GM21529 (cell line): ENCODE data around the gene HSF2.
A peak's percentile ranks its signal among the peaks of the same experiment; 100 is the strongest.

Source experiments
- ATAC-seq: cut with Tn5 transposase; IDR thresholded peaks from one replicate; pipeline ENCODE4 v1.9.1; 2021; ENCODE audit not compliant: unreplicated experiment

The HSF2 gene, protein sequence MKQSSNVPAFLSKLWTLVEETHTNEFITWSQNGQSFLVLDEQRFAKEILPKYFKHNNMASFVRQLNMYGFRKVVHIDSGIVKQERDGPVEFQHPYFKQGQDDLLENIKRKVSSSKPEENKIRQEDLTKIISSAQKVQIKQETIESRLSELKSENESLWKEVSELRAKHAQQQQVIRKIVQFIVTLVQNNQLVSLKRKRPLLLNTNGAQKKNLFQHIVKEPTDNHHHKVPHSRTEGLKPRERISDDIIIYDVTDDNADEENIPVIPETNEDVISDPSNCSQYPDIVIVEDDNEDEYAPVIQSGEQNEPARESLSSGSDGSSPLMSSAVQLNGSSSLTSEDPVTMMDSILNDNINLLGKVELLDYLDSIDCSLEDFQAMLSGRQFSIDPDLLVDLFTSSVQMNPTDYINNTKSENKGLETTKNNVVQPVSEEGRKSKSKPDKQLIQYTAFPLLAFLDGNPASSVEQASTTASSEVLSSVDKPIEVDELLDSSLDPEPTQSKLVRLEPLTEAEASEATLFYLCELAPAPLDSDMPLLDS

DNA sequence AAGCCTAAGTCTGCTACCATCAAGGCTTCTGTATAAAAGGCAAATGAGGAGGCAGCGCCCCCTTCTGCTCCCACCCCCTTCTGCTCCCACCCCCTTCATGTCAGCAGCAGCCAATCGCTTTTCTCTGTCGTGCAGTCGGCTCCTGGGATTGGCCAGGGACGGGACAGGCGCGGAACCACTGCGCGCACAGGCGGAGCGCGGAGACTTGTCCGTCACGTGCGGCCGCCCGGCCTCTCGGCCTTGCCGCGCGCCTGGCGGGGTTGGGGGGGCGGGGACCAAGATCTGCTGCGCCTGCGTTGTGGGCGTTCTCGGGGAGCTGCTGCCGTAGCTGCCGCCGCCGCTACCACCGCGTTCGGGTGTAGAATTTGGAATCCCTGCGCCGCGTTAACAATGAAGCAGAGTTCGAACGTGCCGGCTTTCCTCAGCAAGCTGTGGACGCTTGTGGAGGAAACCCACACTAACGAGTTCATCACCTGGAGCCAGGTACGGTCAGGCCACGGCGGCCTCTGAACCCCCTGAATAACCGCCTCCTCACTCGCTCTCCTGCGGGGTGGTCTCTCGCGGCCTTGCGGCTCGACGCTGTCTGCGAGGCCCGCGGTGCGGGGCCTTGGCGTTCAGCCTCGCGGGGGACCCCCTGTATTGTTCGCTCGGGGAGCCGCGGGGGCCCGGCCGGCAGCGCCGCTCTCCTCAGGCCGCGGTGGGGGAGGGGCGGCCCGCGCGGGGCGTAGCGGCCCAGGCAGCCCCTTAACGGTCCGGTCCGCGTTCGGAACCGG is at the start of gene HSF2:
TSS of gene HSF2 (plus strand) at position 305 of the 773 bp plus-strand sequence. CDS start at position 391, 86 bp downstream.
- peak; percentile 98 for ATAC-seq

DNA sequence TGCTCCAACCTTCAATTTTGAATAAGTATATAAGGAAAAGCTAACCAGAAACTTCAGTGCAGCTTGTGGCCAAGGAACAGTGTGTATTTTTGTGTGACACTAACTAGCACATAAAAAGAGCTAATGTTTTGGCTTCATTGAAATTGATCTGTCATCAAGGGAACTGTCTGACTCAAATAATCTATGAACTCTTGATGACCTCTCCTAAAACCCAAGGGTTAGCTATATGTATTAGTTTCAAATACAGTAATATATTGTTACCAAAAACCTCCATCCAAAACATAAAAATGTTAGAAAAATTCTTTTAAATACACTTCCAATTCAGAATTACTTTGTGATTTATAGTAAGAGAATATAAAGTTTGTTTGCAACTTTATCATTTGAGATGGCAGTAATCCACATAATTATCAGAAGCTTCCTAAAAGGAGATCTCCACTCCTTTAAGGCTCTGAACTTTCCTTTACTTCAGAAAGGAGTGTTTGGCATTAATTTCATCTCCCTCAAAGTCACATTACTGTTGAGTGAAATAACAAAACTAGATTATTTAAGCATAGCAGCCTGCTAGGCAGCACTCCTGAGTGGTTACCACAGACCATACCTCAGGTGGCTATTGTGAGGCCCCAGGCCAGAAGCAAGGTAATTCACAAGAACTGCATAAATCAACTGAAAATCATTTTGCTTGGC is 46.3 kb upstream of the HSF2 start:
- ATAC-seq, result no peak

DNA sequence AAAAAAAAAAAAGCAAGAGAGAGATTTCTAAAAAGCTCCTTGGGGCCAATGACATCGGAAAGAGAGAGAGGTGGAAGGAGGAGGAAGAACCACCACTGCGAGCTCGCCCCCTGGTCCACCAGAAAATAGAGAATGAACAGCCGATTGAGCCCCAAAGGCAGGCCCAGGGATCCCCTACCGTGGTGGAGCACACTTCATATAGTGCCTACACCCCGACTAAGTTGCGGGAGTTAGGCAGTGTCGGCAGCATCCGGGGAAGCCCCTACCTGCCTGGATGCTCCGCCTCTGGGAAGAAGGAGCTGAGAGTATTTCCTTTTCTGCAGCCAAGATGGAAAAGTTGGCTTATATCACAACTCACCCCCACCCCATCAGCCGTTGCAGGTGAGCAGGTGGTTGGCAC is 38.6 kb upstream of the HSF2 start:
- no peak for ATAC-seq

DNA sequence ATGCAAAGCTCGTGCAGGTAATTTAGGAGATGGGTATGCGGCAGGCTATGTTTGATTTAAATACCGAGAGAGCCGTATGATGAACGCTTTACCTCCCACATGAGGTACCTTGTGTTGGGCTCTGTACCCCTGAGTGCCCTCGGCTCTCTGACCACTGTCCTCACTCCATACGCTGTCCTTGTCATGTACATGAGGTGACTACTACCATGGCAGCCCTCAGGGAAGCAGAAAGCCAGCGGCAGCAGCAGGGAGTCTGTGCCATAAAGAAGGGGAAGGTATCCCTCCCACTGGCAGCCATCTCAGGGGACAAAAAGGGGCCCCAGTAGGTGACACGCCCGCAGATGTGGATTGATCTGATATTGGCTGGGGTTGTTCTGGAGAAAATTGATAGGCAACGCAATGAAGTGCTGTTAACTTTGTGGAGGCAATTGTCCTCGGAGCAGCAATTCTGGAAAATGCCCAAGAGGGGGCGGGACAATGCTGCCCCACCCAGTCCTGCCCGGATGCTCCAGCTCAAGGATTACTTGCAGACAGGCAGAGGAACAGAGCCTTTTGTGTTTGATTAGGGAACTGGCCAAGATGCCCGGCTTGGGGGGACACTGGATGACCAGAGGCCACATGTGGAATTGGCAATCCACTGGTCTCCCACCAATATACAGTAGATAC is 38.0 kb upstream of the HSF2 start:
- no peak for ATAC-seq

DNA sequence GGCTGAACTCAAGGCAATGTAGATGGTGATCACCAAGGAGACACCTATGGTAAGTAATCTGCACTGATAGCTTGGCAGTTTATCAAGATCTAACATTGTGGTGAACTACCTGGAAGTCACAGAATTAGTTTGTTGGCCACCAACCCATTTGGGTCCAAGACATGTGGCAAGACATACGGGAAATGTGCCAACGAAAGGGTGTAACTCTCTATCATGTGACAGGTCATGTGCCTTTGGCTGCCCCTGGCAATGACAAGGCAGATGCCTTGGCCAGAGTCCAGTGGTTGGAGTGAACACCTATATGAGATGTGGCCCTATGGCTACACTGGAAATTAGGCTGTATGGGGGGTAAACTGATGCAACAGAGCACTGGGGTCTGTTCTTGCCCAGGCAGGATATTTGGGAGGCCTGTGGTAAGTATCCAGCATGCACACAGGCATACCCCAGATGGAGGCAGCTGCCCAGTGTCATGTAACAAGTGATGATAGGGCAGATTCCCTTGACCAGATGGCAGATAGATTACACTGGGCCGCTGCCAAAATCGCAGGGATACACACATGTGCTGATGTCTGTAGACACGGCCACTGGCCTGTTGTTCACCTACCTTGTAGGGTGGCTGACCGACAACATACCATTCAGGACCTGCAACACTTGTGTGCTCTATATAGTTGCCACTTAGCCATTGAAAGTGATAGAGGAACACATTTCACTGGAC is 35.5 kb upstream of the HSF2 start:
- ATAC-seq, result no peak

DNA sequence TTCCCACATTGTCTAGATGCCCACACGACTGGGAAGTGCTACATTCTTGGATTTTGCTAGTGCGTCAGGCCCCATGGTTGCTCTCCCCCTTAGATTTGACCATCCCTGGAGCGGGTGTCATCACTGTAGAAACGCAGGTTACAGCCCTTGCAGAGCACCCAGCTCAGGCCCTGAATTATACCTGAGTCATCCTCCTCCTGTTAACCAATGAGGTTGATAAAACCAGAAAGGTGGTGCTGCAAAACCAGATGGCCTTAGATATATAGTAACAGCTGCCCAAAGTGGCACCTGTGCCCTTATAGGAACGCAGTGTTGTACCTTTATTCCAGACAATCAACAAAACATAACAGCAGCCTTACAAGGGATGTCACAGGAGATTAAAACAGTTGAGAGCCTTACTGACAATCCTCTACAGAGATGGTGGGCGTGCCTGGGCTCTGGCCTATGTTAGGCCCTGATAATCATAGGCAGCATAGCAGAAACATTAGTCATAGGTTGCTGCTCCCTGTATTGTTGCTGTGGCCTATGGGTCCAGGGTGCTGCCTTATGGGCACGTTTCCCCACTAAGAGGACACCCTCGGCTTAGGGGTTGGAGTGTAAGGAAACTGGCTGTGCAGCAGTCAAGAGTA is 33.6 kb upstream of the HSF2 start:
- no peak for ATAC-seq

DNA sequence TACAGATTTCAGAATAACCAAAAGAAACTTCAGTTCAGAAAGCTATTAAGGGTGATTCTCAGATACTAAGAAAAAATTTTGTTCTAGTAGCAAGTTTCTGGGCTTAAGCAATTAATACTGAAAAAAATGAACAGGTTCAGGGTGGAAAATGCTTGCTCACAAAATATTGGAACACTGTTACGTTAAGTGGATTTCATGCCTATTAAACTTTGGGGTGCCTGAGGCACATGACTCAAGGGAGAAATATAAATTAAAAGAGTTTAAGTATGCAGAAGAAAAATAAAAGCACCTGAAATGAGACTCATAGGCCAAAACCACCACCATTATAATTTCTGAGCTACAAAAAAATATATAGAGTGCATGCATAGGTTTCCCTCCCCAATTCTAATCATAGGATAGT is 32.3 kb upstream of the HSF2 start:
- ATAC-seq, result no peak

DNA sequence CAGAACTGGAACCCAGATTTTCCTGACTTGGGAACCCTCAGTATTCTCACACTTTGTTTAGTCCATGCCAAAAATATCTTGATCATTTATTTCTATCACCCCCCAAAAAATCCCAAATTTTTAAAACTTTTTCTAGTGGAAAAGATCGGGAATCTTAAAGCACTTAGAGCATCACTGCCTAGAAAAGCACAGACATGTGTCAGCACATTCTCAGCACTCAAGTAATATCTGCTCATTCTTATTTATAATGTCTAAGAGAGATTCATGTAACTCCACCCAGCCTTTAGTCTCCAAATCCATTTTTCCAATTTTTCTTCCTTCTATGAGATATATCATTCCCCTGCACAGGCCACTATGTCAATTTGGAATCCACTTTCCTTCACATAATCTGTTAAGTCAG is 29.9 kb upstream of the HSF2 start:
- ATAC-seq, result no peak

DNA sequence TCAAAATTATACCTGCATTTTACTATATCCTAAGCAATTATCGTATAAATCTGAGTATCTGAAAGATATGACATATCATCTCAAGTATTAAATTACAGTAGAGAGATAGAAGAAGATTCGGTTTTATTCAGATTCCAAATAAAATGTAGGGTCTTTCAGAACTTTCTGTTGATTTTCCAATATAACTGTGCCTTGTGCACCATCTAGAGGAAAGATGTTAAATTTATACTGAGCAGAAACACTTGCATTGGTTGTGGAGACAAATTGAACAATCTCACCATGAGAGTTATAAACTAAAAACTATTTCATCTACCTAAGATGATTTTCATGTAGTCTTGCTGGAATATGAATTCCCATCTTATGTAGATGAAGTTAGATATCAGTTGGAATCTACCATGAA is 26.8 kb upstream of the HSF2 start:
- ATAC-seq, result no peak

DNA sequence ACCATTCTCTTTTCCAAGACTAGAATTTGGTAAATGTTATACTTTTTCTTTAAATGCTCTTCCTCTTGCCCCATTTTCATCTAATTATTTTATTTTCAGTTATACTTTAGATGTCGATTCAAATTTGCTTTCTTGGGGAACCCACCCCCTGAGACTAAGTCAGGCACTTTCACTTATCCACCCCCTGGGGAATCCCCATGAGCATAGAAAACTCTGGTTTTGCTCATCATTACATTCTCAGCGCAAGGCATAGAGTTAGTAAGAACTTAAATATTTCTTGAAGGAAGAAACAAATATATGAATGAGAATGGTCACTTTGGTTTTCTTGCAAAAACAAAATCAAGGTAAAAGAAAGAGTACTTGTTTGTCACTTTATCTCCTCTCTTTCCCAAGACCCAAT is 25.1 kb upstream of the HSF2 start:
- ATAC-seq, result no peak

DNA sequence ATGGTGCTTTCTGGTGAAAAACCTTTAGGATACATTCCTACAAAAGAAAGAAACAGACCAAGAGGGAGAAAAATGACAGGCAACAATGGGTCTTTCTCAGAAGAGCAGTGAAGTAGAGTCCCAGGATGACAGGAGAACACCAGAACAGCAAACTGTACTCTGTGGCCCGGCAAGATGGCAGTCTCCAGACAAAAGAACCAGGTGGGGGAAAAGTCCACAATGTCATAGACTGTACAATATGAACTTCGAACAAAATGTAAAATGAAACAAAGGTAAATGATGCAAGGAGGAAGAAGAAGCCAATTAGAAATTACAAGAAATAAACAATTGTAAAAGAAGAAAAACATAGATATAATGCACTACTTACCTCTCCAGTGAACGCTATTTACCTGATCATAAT is 23.2 kb upstream of the HSF2 start:
- ATAC-seq, result no peak

DNA sequence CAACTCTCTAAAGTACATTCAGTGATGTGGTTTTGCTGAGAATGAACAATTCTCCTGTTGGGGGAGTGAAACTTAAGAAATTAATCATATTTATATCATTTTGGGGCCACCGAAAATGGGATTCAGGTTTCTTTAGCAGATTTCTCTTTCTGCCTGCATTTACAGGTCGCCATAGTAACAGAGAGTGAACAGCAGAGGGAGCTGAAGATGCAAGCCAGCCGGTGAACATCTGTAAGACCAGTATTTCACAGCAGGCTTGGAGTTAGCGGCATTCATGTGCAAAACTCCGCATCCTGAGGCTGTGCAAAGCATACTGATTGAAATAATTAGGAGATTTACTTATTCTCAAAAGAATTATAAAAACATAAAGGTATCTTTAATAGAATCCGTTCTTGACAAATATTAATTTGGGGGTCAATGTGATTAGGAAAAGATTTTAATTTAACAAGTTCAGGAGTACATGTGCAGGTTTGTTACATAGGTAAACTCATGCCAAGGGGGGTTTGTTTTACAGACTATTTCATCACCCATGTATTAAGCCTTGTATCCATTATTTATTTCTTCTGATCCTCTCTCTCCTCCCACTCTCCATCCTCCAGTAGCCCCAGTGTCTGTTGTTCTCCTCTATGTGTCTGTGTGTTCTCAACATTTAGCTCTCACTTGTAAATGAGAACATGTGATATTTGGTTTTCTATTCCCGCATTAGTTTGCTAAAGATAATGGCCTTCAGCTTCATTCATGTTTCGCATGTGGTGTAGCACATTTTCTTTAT is 17.8 kb upstream of the HSF2 start:
- ATAC-seq, result no peak

DNA sequence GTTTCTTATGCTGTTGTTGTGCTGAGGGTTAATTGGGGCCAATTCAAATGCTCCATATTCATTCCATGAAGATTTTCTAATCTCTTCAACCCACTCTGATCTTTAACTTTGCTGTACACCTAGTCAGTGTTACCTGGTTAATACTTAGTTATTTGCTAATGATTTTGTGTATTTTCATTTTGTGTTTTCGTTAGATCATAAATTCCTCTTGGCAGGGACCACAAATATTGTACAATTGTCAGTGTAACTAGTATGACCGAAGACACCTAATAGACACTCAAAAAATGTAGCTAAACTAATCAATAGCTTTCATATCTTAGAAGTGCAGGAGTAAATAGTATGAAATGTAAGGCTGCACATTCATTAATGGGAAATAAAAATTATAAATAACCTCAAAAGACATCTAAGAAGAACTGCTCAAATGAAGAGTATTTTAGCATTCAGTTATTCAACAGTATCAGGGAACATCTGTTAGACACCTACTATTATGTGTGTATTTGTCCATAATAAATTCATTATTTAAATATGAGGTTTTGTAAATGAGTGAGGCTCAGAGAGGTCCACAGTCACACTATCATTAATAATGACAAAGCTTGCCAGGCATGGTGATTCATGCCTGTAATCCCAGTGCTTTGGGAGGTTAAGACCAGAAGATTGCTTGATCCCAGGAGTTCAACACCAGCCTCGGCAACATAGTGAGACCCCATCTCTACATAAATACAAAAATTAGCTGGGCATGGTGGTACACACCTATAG is 13.4 kb upstream of the HSF2 start:
- no peak for ATAC-seq

DNA sequence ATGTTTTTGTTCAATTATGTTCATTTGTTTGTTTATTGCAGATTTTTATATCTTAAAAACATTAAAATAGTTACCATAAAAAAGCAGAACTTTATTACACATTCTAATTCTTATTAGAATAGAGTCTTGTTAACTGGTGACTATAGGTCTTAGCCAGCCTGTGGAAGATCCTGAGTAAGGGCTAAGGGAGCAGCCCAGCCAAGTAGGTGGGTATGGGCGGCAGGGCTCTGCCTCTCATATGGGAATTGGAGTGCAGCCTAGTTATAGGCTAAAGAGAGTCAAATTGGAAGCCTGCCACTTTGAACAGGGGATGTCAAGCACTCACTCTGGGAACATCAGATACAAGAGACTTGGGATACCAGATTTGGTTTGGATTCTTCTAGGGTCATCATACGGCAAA is 10.5 kb upstream of the HSF2 start:
- no peak for ATAC-seq

DNA sequence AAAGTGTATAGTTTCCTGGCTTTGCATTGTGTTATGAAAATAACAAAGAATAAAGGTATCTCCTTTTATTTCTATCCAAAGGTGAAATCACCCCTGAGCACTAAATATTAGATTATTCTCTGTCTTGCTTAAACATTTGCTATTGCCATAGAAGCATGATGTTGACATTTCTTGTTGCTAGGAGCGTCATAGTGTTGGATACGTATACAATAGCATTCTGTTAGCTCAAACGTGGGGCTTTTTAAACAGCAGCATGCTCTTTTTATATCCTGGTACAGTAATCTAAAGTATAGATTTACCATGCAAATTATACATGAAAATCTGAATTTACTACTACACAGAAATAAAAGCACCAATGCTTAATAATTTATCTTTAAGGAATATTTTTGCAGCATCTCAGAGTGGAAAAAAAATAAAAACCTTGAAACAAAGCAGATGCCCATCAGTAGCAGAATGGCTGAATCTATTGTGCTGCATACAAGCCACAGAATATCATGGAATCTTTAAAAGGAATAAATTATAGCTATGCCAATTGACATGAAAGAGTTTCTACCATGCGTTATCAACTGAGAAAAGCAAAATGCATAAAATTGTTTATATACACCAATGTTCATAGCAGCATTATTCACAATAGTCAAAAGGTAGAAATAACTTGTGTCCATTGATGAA is 9.6 kb upstream of the HSF2 start:
- no peak for ATAC-seq

DNA sequence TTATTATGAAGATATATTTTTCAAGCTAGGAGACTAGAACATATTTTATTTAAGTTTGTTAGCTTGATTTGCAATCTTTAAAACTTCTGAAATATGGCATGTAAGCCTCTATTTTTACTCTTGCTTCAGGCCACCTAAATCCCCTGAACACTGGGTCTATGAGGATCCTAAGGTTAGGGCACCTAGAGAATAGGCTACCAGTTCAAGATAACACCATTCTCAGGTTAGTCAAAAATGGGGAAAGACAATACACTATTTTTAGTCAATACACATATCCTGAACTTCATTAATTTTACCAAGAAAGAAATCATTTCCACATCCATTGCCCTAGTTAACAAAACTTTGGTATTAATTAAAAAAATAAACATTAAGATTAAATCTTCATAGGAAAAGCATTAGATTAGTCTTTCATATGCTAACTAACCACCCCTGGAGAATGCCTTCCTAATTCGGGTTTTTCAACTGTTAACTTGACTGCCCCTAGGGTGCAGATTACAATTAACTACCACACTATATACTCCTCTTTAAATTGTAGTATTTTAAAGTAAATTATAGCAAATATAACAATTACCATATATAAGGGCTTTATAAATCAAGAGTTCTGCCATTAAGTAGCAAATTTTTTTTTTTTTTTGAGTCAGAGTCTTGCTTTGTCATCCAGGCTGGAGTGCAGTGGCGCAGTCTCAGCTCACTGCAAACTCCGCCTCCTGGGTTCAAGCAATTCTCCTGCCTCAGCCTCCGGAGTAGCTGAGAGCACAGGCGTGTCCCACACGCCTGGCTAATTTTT is 6.7 kb upstream of the HSF2 start:
- ATAC-seq, result no peak

DNA sequence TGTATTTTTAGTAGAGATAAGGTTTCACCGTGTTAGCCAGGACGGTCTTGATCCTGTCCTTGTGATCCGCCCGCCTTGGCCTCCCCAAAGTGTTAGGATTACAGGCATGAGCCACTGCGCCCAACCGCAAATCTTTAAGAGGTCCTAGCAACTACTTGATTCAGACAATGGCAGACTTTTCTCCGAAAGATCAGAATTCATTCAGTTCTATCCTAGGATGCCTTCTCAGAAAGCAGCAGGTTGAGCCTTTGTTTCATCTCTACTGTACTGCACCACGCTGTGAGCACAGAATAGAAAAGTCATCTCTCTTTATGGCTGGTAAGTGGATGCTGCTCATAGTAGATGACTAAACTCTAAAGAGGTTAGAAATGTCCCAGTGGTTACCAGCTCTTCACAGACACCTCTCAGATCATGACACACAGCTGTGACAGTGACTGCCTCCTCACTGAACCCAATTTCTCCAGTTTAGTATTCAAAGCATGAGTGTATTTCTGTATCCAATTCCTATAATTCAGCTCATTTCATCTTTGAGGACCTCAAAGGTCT is 6.0 kb upstream of the HSF2 start:
- peak; percentile 64 for ATAC-seq
